GM12878 (cell line): ENCODE data around the gene GPBP1. TPM values are rescaled to one million over a fixed set of nuclear protein-coding genes. Genes with fewer than 3 reads are reported as not detected.
"Not testable (repeated sequence)": the region's sequence is repeated elsewhere in the genome, so short reads cannot be mapped to it uniquely, and the experiment has no call there.

Experiments used
- ATAC-seq: fragments of 200-7000 bp; cut with Tn5 transposase; 3 replicates; pipeline ENCODE4 v1.9.1; 2020; ENCODE audit warnings: mild to moderate bottlenecking, moderate library complexity
- BruUV-seq: library from RNA; stranded (reverse); fragments of 400-500 nt; replicated peaks from 2 replicates; lab custom pipeline; 2021; lab: Mats Ljungman, UMichigan
- CTCF ChIA-PET: fragments of 300-600 bp; sonication (Branson Sonifier 250); formaldehyde crosslinking; extraction: SDS; loops from one replicate; lab custom pipeline; 2021; ENCODE audit warnings: inconsistent platforms; lab: Yijun Ruan, JAX
- POLR2A ChIA-PET: fragments of 350-600 bp; formaldehyde crosslinking; extraction: SDS; loops from one replicate; lab custom pipeline; 2021; ENCODE audit warnings: inconsistent platforms; lab: Charles Lee
- RAD21 ChIA-PET: fragments of 300-600 bp; sonication (Branson Sonifier 250); formaldehyde crosslinking; loops from one replicate; lab custom pipeline; 2023; ENCODE audit warnings: antibody characterized with exemption; ENCODE audit not compliant: unreplicated experiment; lab: Charles Lee
- SMC1A ChIA-PET: fragments of 300-600 bp; sonication (Branson Sonifier 250); formaldehyde crosslinking; loops from one replicate; lab custom pipeline; 2023; ENCODE audit not compliant: unreplicated experiment, uncharacterized antibody; lab: Charles Lee
- DNase-seq: peaks from one replicate; pipeline ENCODE4 v3.0.0-alpha.2; 2011; ENCODE audit warnings: low read depth, low spot score
- FAIRE-seq: peaks from 3 replicates; lab custom pipeline; 2011; peaks lifted over from hg19 to GRCh38; lab: Jason Lieb, UNC
- H2AFZ ChIP-seq: 2 replicates; pipeline ENCODE4 v1.6.0; 2011; ENCODE audit warnings: low read depth, low read length, control low read depth; ENCODE audit not compliant: control insufficient read depth
- H3K27ac ChIP-seq: 2 replicates; pipeline ENCODE4 v1.5.1; 2011; ENCODE audit warnings: control low read depth; ENCODE audit not compliant: control insufficient read depth, insufficient read depth
- H3K27me3 ChIP-seq, 2 experiments: replicated peaks in 1 of 2; 2 replicates each; pipeline versions ENCODE4 v1.6.0 to v1.6.1; 2011; ENCODE audit warnings: low read length in 1 of 2; ENCODE audit not compliant: control insufficient read depth in 2 of 2, insufficient read depth in 2 of 2
- H3K36me3 ChIP-seq, 2 experiments: 2 replicates each; pipeline ENCODE4 v1.5.1; 2011; ENCODE audit warnings: low read length in 1 of 2; ENCODE audit not compliant: control insufficient read depth in 2 of 2, insufficient read depth in 2 of 2
- H3K4me1 ChIP-seq: 2 replicates; pipeline ENCODE4 v1.6.1; 2011; ENCODE audit warnings: mild to moderate bottlenecking, low read length, moderate library complexity, mixed read lengths; ENCODE audit not compliant: control insufficient read depth, insufficient read depth
- H3K4me2 ChIP-seq: 2 replicates; pipeline ENCODE4 v1.6.0; 2011; ENCODE audit warnings: control low read depth; ENCODE audit not compliant: control insufficient read depth, insufficient read depth
- H3K4me3 ChIP-seq: fragments of 200-600 bp; sonication (generic); 2 replicates; pipeline ENCODE4 v1.5.1; 2016
- H3K79me2 ChIP-seq: 2 replicates; pipeline ENCODE4 v1.6.0; 2011; ENCODE audit warnings: low read length; ENCODE audit not compliant: control insufficient read depth, insufficient read depth
- H3K9ac ChIP-seq: 2 replicates; pipeline ENCODE4 v1.8.0; 2011; ENCODE audit warnings: low read length, control low read depth, mixed read lengths; ENCODE audit not compliant: control insufficient read depth, insufficient read depth
- H3K9me3 ChIP-seq: replicated peaks from 3 replicates; pipeline ENCODE4 v1.5.1; 2011; ENCODE audit warnings: mild to moderate bottlenecking, low read length; ENCODE audit not compliant: control insufficient read depth, insufficient read depth
- H4K20me1 ChIP-seq: 2 replicates; pipeline ENCODE4 v1.6.0; 2011; ENCODE audit not compliant: control insufficient read depth, insufficient read depth
- CREM ChIP-seq: IDR thresholded peaks from 2 replicates; pipeline ENCODE4 v1.6.1; 2014; ENCODE audit warnings: antibody characterized with exemption, low read depth
- CTCF ChIP-seq, 3 experiments: IDR thresholded peaks in 2 of 3; conservative IDR thresholded peaks in 1 of 3; 2 replicates each; pipeline ENCODE4 v1.5.1; 2011; ENCODE audit warnings: low read depth in 3 of 3, low read length in 3 of 3, mild to moderate bottlenecking in 3 of 3, control low read depth in 2 of 3, moderate library complexity in 2 of 3, inconsistent platforms in 1 of 3, mixed read lengths in 1 of 3; ENCODE audit not compliant: control insufficient read depth in 2 of 3, insufficient read depth in 1 of 3; ENCODE audit errors: extremely low read depth in 1 of 3
- ETV6 ChIP-seq, 2 experiments: fragments of 450-650 bp in 1 of 2; IDR thresholded peaks in 1 of 2; conservative IDR thresholded peaks in 1 of 2; 2 replicates each; pipeline ENCODE4 v1.6.1; 2014; ENCODE audit warnings: antibody characterized with exemption in 1 of 2, borderline replicate concordance in 1 of 2, low read depth in 1 of 2, mild to moderate bottlenecking in 1 of 2, moderate library complexity in 1 of 2
- HDGF ChIP-seq: fragments of 450-650 bp; IDR thresholded peaks from 2 replicates; pipeline ENCODE4 v1.6.1; 2016; ENCODE audit warnings: antibody characterized with exemption
- MTA3 ChIP-seq: IDR thresholded peaks from 2 replicates; pipeline ENCODE4 v1.6.1; 2012; ENCODE audit warnings: low read length, inconsistent platforms, borderline replicate concordance
- MYC ChIP-seq: IDR thresholded peaks from 2 replicates; pipeline ENCODE4 v1.6.1; 2011; ENCODE audit warnings: mild to moderate bottlenecking, low read length, moderate library complexity, inconsistent platforms; ENCODE audit not compliant: insufficient read depth, insufficient replicate concordance, insufficient read length, severe bottlenecking
- RB1 ChIP-seq: fragments of 450-650 bp; formaldehyde crosslinking; IDR thresholded peaks from 2 replicates; pipeline ENCODE4 v1.6.1; 2017; ENCODE audit warnings: mild to moderate bottlenecking, borderline replicate concordance
- REST ChIP-seq: IDR thresholded peaks from 2 replicates; pipeline ENCODE4 v1.6.1; 2012; ENCODE audit warnings: mild to moderate bottlenecking, low read depth, low read length
- USF2 ChIP-seq: IDR thresholded peaks from 2 replicates; pipeline ENCODE4 v1.6.1; 2011; ENCODE audit warnings: low read depth, low read length, improper control_type of control experiment, borderline replicate concordance
- ZNF217 ChIP-seq: fragments of 450-650 bp; IDR thresholded peaks from 2 replicates; pipeline ENCODE4 v1.6.1; 2017; ENCODE audit warnings: antibody characterized with exemption, mild to moderate bottlenecking
- WGBS: methylation state at CpG from one replicate; pipeline ENCODE4 v1.1.6; 2016; ENCODE audit warnings: low lambda C conversion rate; ENCODE audit not compliant: insufficient replicate concordance, insufficient coverage; ENCODE audit errors: missing lambda C conversion rate; 5-methylcytosine and 5-hydroxymethylcytosine counted together
- in situ Hi-C: fragments of 300-500 bp; cut with MboI; formaldehyde crosslinking; loops from 9 replicates; pipeline ENCODE4 v1.14.3; 2018; ENCODE audit warnings: mixed read lengths
- intact Hi-C: fragments of 100-400 bp; cut with micrococcal nuclease; formaldehyde crosslinking; loops from one replicate; pipeline ENCODE4 v1.14.2; 2022; ENCODE audit not compliant: unreplicated experiment
- polyA plus RNA-seq, 11 experiments: library from polyadenylated mRNA; depleted of rRNA in 4 of 11; unstranded in 6 of 11; stranded (reverse) in 5 of 11; fragments of >200 nt; fragmentation: Nextera tagmentation in 4 of 11; fragmentation: Illumina TruSeq in 1 of 11; extraction: Ambion mirVana in 4 of 11; extraction: Trizol in 1 of 11; gene quantifications; 1 replicate in 1 of 11; 2 replicates in 10 of 11; pipeline versions ENCODE4 v1.2.1 to v1.2.3, GENCODE V29; 2011 to 2016; ENCODE audit warnings: inconsistent platforms in 2 of 11, missing spikeins in 2 of 11, low read depth in 1 of 11
- total RNA-seq, 4 experiments: library from RNA; depleted of rRNA in 3 of 4; stranded (reverse); fragments of >200 nt in 3 of 4; fragmentation: Illumina TruSeq in 1 of 4; extraction: Trizol in 1 of 4; gene quantifications; 2 replicates each; pipeline versions ENCODE4 v1.2.1 to v1.2.3, GENCODE V29; 2013 to 2021

Gene GPBP1
- total and polyA plus RNA-seq, 10 of the 15 experiments (the other 5 are each of a cell fraction or from before 2014, with no cell fraction given) = 27.0 to 96.2 (median 55.4) TPM

GRCh38 chr5:57167201-57167600, 6.7 kb upstream of the GPBP1 start (continued):
- TF ChIP-seq REST = no peak
- no peak for TF ChIP-seq ETV6 (conservative IDR thresholded peaks at IDR 0.05 in 1 of 2, IDR thresholded peaks at IDR 0.05 in 1 of 2; ENCODE audit: borderline replicate concordance in 1 of 2, low read depth in 1 of 2)
- TF ChIP-seq CTCF (IDR thresholded peaks at IDR 0.05 in 2 of 3, conservative IDR thresholded peaks at IDR 0.05 in 1 of 3; ENCODE audit: control insufficient read depth in 2 of 3, extremely low read depth in 1 of 3, insufficient read depth in 1 of 3, low read depth in 3 of 3, low read length in 3 of 3) = no peak
- no peak for TF ChIP-seq RB1
- TF ChIP-seq MYC = no peak
- no peak for TF ChIP-seq CREM
- TF ChIP-seq HDGF = no peak
- no peak for TF ChIP-seq USF2
- no peak for TF ChIP-seq MTA3
- no peak for TF ChIP-seq ZNF217

- H2AFZ ChIP-seq, H3K27me3 ChIP-seq, H3K36me3 ChIP-seq, H4K20me1 ChIP-seq, H3K9ac ChIP-seq, intact Hi-C loops, H3K4me3 ChIP-seq, ATAC-seq, H3K27ac ChIP-seq, SMC1A ChIA-PET, POLR2A ChIA-PET, FAIRE-seq, H3K4me2 ChIP-seq, DNase-seq, BruUV-seq, RAD21 ChIA-PET, H3K9me3 ChIP-seq, H3K4me1 ChIP-seq, CTCF ChIA-PET: not testable (repeated sequence)
- H3K79me2 ChIP-seq = peaks cover 16% of the 10 kb centered on the region
- in situ Hi-C loops = loop anchor here (10.0 kb wide), 1 partner anchor 1175 kb away; the partner anchor contains the start of gene IL6ST
- WGBS = 99% methylated on average over 12 of the region's 13 CpGs
Observed at GRCh38 chr5:57170116-57170515, 3.7 kb upstream of the GPBP1 start.
